ENCODE data around the gene LRRC72.

Gene LRRC72

DNA sequence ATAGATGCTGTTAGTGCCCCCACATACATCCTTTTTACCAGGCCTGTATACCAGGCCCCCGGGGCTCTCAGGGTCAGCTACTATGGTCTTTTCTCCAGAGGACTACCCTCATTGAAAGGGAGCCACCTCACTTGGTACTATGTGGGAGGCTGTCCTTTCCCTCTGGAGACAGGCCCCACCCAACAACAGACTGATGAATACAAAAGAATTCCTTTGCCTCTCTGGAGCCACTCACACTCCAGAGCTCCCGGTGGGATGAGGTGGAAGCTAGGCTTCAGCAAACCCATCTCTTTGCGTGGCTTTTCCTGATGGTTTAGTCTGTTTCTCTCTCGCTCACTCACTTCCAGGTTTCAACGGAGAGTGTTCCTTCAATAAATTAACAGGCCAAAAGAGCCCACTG lies 88.6 kb downstream of the LRRC72 start:
- 0 out of 2 replicates have a peak, but pooled peaks cover 3% of the 10 kb centered on the region for H3K36me3 ChIP-seq (ENCODE audit: control insufficient read depth, low read length)
- no peak for TF ChIP-seq EZH2phosphoT487 (IDR thresholded peaks at IDR 0.05; ENCODE audit: borderline replicate concordance, low read length)
- TF ChIP-seq, protein P1, sequence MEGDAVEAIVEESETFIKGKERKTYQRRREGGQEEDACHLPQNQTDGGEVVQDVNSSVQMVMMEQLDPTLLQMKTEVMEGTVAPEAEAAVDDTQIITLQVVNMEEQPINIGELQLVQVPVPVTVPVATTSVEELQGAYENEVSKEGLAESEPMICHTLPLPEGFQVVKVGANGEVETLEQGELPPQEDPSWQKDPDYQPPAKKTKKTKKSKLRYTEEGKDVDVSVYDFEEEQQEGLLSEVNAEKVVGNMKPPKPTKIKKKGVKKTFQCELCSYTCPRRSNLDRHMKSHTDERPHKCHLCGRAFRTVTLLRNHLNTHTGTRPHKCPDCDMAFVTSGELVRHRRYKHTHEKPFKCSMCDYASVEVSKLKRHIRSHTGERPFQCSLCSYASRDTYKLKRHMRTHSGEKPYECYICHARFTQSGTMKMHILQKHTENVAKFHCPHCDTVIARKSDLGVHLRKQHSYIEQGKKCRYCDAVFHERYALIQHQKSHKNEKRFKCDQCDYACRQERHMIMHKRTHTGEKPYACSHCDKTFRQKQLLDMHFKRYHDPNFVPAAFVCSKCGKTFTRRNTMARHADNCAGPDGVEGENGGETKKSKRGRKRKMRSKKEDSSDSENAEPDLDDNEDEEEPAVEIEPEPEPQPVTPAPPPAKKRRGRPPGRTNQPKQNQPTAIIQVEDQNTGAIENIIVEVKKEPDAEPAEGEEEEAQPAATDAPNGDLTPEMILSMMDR (IDR thresholded peaks at IDR 0.05; ENCODE audit: low read depth, low read length, poor library complexity, severe bottlenecking) = no peak
- H3K9me2 ChIP-seq (replicated peaks; ENCODE audit: control insufficient read depth, low read length) = no peaks in the 10 kb centered on the region
- peaks cover 5% of the 10 kb centered on the region for H3K4me1 ChIP-seq (ENCODE audit: control insufficient read depth, low read length)
- no peak overlapping the region for H3K27ac ChIP-seq (ENCODE audit: low read depth, low read length)
- H4K20me1 ChIP-seq (ENCODE audit: control insufficient read depth, insufficient read depth, low read depth, low read length) = no peaks in the 10 kb centered on the region
- no peak overlapping the region for H3K4me3 ChIP-seq (ENCODE audit: low read length)
- H3K4me2 ChIP-seq (ENCODE audit: low read length) = no peak overlapping the region
- H3K79me2 ChIP-seq (ENCODE audit: control insufficient read depth, low read length) = no peaks in the 10 kb centered on the region
- H3K9me3 ChIP-seq (ENCODE audit: control insufficient read depth, insufficient read depth, low read length) = no peaks in the 10 kb centered on the region
- no peaks in the 10 kb centered on the region for H3F3A ChIP-seq (ENCODE audit: control insufficient read depth, insufficient read depth)
- H3K27me3 ChIP-seq (ENCODE audit: control insufficient read depth, low read length) = no peaks in the 10 kb centered on the region

DNA sequence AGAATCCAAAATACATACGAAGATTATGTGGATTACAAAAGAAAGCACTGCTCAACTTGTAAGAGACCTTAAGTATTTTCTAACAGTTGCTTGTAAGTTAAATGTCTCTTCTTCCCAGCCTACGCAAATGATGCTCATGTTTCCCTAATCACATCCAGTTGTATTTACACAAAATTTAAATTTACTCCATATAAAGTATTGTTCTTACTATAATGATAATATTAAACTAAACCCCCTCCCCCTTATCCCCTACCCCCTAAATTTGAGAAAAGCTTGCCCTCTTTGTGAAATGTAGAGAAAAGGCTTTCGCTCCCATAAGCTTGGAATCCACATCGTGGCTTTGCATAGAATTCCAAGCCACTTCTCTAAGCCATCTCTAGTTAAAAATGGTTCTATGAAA lies 89.5 kb downstream of the LRRC72 start:
- Histone ChIP-seq H3K4me2 (ENCODE audit: low read length) (no peak overlapping the region), H3F3A (ENCODE audit: control insufficient read depth, insufficient read depth) (no peaks in the 10 kb centered on the region), H3K9me2 (replicated peaks; ENCODE audit: control insufficient read depth, low read length) (no peaks in the 10 kb centered on the region), H3K27me3 (ENCODE audit: control insufficient read depth, low read length) (no peaks in the 10 kb centered on the region), H3K4me1 (ENCODE audit: control insufficient read depth, low read length) (peaks cover 7% of the 10 kb centered on the region), H3K27ac (ENCODE audit: low read depth, low read length) (no peak overlapping the region), H3K36me3 (ENCODE audit: control insufficient read depth, low read length) (0 out of 2 replicates have a peak, but pooled peaks cover 3% of the 10 kb centered on the region), H3K4me3 (ENCODE audit: low read length) (no peak overlapping the region), H3K9me3 (ENCODE audit: control insufficient read depth, insufficient read depth, low read length) (no peaks in the 10 kb centered on the region), H4K20me1 (ENCODE audit: control insufficient read depth, insufficient read depth, low read depth, low read length) (no peaks in the 10 kb centered on the region), H3K79me2 (ENCODE audit: control insufficient read depth, low read length) (no peaks in the 10 kb centered on the region)
- TF ChIP-seq, protein P1 (IDR thresholded peaks at IDR 0.05; ENCODE audit: low read depth, low read length, poor library complexity, severe bottlenecking) = no peak
- TF ChIP-seq EZH2phosphoT487 (IDR thresholded peaks at IDR 0.05; ENCODE audit: borderline replicate concordance, low read length) = no peak

DNA sequence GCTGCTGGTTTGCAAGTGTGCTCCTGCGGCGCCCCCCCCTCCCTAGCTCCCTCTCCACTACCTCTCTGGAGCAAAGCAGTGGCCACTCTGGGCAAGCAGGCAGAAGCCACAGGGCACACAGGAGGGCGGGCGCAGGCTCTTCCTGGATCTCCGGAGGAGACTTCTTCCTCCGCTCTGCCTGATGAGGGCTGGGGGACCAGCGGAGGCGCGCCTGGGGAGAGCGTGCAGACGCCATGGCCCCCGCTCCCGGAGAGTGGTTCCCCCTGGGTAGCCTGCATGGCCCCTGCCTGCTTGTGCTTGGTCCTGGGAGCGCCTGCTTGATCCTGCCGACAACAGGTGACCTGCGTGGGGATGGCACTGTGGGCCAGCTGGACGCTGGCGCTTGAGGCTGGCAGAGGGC lies 89.9 kb downstream of the LRRC72 start:
- TF ChIP-seq EZH2phosphoT487 (IDR thresholded peaks at IDR 0.05; ENCODE audit: borderline replicate concordance, low read length) = no peak
- TF ChIP-seq, protein P1 (IDR thresholded peaks at IDR 0.05; ENCODE audit: low read depth, low read length, poor library complexity, severe bottlenecking) = no peak
- Histone ChIP-seq H4K20me1 (ENCODE audit: control insufficient read depth, insufficient read depth, low read depth, low read length) (no peaks in the 10 kb centered on the region), H3K9me2 (replicated peaks; ENCODE audit: control insufficient read depth, low read length) (no peaks in the 10 kb centered on the region), H3K4me1 (ENCODE audit: control insufficient read depth, low read length) (peaks cover 7% of the 10 kb centered on the region), H3K27me3 (ENCODE audit: control insufficient read depth, low read length) (no peaks in the 10 kb centered on the region), H3K9me3 (ENCODE audit: control insufficient read depth, insufficient read depth, low read length) (no peaks in the 10 kb centered on the region), H3F3A (ENCODE audit: control insufficient read depth, insufficient read depth) (no peaks in the 10 kb centered on the region), H3K36me3 (ENCODE audit: control insufficient read depth, low read length) (0 out of 2 replicates have a peak, but pooled peaks cover 3% of the 10 kb centered on the region), H3K79me2 (ENCODE audit: control insufficient read depth, low read length) (no peaks in the 10 kb centered on the region), H3K4me3 (ENCODE audit: low read length) (no peak overlapping the region), H3K4me2 (ENCODE audit: low read length) (no peak overlapping the region), H3K27ac (ENCODE audit: low read depth, low read length) (no peak overlapping the region)

Measured in DOHH2 (cell line).